ENCODE results near the gene SLC38A5. TPM values are rescaled to one million over a fixed set of nuclear protein-coding genes. Genes with fewer than 3 reads are reported as not detected.

The SLC38A5 gene
- total RNA-seq, 3 donors from 2014 or later: 0.96 to 12.1 (median 3.8) TPM

- peak in 1 of 2 donors; percentile 44 for DNase-seq (ENCODE audit: low spot score in 2 of 2)
- no peak overlapping the region for H3K4me3 ChIP-seq
- TF ChIP-seq POLR2A (IDR thresholded peaks at IDR 0.05) (no peak), POLR2AphosphoS5 (IDR thresholded peaks at IDR 0.05) (no peak)
- TF ChIP-seq, protein P1, sequence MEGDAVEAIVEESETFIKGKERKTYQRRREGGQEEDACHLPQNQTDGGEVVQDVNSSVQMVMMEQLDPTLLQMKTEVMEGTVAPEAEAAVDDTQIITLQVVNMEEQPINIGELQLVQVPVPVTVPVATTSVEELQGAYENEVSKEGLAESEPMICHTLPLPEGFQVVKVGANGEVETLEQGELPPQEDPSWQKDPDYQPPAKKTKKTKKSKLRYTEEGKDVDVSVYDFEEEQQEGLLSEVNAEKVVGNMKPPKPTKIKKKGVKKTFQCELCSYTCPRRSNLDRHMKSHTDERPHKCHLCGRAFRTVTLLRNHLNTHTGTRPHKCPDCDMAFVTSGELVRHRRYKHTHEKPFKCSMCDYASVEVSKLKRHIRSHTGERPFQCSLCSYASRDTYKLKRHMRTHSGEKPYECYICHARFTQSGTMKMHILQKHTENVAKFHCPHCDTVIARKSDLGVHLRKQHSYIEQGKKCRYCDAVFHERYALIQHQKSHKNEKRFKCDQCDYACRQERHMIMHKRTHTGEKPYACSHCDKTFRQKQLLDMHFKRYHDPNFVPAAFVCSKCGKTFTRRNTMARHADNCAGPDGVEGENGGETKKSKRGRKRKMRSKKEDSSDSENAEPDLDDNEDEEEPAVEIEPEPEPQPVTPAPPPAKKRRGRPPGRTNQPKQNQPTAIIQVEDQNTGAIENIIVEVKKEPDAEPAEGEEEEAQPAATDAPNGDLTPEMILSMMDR (IDR thresholded peaks at IDR 0.05): no peak
- no peak overlapping the region for H3K27ac ChIP-seq
- intact Hi-C loops (cut with DNase I; ENCODE audit: low total_unique reads): no loop called here
- H3K4me1 ChIP-seq: no peaks in the 10 kb centered on the region
- H3K36me3 ChIP-seq: no peaks in the 10 kb centered on the region
- H3K27me3 ChIP-seq: peaks cover 0 to 42% of the 10 kb centered on the region in 2 donors
- no peaks in the 10 kb centered on the region for H3K9me3 ChIP-seq
Measured at GRCh38 chrX:48471504-48471903, 1.4 kb upstream of the SLC38A5 start.

GRCh38 chrX:48470833-48471118, 716 bp upstream of the SLC38A5 start:
- TF ChIP-seq, protein P1 (IDR thresholded peaks at IDR 0.05): no peak
- TF ChIP-seq POLR2A (IDR thresholded peaks at IDR 0.05): no peak
- TF ChIP-seq POLR2AphosphoS5 (IDR thresholded peaks at IDR 0.05): no peak
- H3K27ac ChIP-seq: no peak overlapping the region
- no peaks in the 10 kb centered on the region for H3K4me1 ChIP-seq
- no peak for DNase-seq (ENCODE audit: low spot score in 2 of 2)
- peaks cover 0 to 48% of the 10 kb centered on the region in 2 donors for H3K27me3 ChIP-seq
- H3K4me3 ChIP-seq: no peak overlapping the region
- intact Hi-C loops (cut with DNase I; ENCODE audit: low total_unique reads): no loop called here
- no peaks in the 10 kb centered on the region for H3K9me3 ChIP-seq
- H3K36me3 ChIP-seq: no peaks in the 10 kb centered on the region

DNA sequence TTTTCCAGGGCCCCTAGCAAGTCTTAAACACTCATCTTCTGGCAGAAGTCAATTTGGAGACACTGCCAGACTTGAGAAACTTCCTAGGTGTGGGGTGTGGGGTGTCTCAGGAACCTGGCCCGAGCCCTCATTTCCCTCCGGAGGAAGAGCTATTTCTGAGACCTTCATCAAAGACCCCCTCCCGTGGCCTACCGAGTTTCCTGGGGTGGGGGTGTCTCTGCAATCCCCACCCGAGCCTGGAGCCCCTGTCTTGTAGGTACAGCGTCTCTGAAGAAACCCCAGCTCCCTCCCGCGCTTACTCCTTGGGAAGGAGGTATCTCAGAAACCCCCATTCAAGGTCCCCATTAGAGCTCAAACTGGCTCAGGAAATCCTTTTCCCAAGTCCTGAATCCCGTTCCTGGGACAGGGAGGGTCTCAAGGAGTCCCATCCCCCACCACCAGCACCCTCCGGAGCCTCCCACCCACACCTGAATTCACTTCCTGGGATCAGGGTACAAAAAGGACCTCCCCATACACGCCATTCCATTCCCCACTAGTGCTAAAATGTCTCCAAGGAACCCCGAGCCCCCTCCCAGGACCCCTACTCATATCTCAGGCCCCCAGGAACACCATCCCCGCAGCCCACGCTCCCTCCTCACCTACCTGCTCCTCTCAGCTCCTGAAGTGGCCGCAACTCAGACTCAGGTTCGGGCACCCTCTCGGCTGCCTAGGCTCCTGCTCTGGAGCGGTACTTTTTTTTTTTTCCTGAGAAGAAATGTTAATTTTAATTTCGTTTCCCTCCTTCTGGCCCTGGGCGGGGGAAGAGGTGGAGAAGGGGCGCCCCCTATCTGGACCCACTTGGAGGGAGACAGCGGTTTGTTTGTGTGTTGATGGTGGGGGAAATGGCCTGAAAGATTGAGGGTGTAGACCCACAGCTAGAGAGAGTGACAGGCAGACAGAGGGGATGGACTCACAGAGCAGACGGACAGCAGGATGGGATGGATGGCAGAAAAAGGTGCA, 1.1 kb downstream of the SLC38A5 start:
- H3K4me3 ChIP-seq: peak overlapping the region; percentile 28 to 53 (median 30)
- TF ChIP-seq POLR2AphosphoS5 (IDR thresholded peaks at IDR 0.05): no peak
- TF ChIP-seq POLR2A (IDR thresholded peaks at IDR 0.05): no peak
- TF ChIP-seq, protein P1 (IDR thresholded peaks at IDR 0.05): no peak
- H3K27ac ChIP-seq: no peak overlapping the region
- H3K27me3 ChIP-seq: peaks cover 0 to 58% of the 10 kb centered on the region in 2 donors
- DNase-seq (ENCODE audit: low spot score in 2 of 2): no peak
- H3K4me1 ChIP-seq: no peaks in the 10 kb centered on the region
- intact Hi-C loops (cut with DNase I; ENCODE audit: low total_unique reads): no loop called here
- no peaks in the 10 kb centered on the region for H3K36me3 ChIP-seq
- H3K9me3 ChIP-seq: no peaks in the 10 kb centered on the region

- H3K27ac ChIP-seq: no peak overlapping the region
- H3K4me3 ChIP-seq: peak overlapping the region; percentile 28 to 53 (median 30)
- DNase-seq (ENCODE audit: low spot score in 2 of 2): no peak
- H3K9me3 ChIP-seq: no peaks in the 10 kb centered on the region
- no peaks in the 10 kb centered on the region for H3K4me1 ChIP-seq
- TF ChIP-seq POLR2AphosphoS5 (IDR thresholded peaks at IDR 0.05) (no peak), POLR2A (IDR thresholded peaks at IDR 0.05) (no peak)
- TF ChIP-seq, protein P1 (IDR thresholded peaks at IDR 0.05): no peak
- intact Hi-C loops (cut with DNase I; ENCODE audit: low total_unique reads): no loop called here
- H3K36me3 ChIP-seq: no peaks in the 10 kb centered on the region
- peaks cover 0 to 51% of the 10 kb centered on the region in 2 donors for H3K27me3 ChIP-seq
Measured at GRCh38 chrX:48468247-48468671, 1.8 kb downstream of the SLC38A5 start.

GRCh38 chrX:48467281-48467761, 2.7 kb downstream of the SLC38A5 start:
- intact Hi-C loops (cut with DNase I; ENCODE audit: low total_unique reads): no loop called here
- no peak for DNase-seq (ENCODE audit: low spot score in 2 of 2)
- Histone ChIP-seq H3K27ac (no peak overlapping the region), H3K4me1 (no peaks in the 10 kb centered on the region), H3K4me3 (peak overlapping the region in 1 of 3 donors; percentile 53), H3K27me3 (peaks cover 0 to 60% of the 10 kb centered on the region in 2 donors), H3K9me3 (no peaks in the 10 kb centered on the region), H3K36me3 (no peaks in the 10 kb centered on the region)
- TF ChIP-seq POLR2A (IDR thresholded peaks at IDR 0.05) (no peak), POLR2AphosphoS5 (IDR thresholded peaks at IDR 0.05) (no peak)
- TF ChIP-seq, protein P1 (IDR thresholded peaks at IDR 0.05): no peak
